ENCODE data around the gene HTR6.

HTR6 gene

GRCh38 chr1:19656780-19657466 is 7.8 kb upstream of the HTR6 start:
- Histone ChIP-seq H3K9ac (ENCODE audit: low read depth, low read length) (no peak overlapping the region), H3K9me3 (ENCODE audit: control insufficient read depth, insufficient read depth, low read length) (no peaks in the 10 kb centered on the region), H3K36me3 (ENCODE audit: insufficient read depth, low read length) (no peaks in the 10 kb centered on the region), H3K4me1 (ENCODE audit: insufficient read depth, low read length) (no peaks in the 10 kb centered on the region; the same call in 1 of the 2 replicates)

DNA sequence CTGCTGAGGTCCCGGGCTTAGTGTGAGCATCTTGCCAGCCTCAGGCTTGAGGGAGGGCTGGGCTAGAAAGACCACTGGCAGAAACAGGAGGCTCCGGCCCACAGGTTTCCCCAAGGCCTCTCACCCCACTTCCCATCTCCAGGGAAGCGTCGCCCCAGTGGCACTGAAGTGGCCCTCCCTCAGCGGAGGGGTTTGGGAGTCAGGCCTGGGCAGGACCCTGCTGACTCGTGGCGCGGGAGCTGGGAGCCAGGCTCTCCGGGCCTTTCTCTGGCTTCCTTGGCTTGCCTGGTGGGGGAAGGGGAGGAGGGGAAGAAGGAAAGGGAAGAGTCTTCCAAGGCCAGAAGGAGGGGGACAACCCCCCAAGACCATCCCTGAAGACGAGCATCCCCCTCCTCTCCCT is 7.2 kb upstream of the HTR6 start:
- Histone ChIP-seq H3K36me3 (ENCODE audit: insufficient read depth, low read length) (no peaks in the 10 kb centered on the region), H3K9me3 (ENCODE audit: control insufficient read depth, insufficient read depth, low read length) (no peaks in the 10 kb centered on the region), H3K4me1 (ENCODE audit: insufficient read depth, low read length) (no peaks in the 10 kb centered on the region; the same call in 1 of the 2 replicates), H3K9ac (ENCODE audit: low read depth, low read length) (no peak overlapping the region)

- Histone ChIP-seq H3K36me3 (ENCODE audit: insufficient read depth, low read length) (no peaks in the 10 kb centered on the region), H3K9ac (ENCODE audit: low read depth, low read length) (no peak overlapping the region), H3K4me1 (ENCODE audit: insufficient read depth, low read length) (no peaks in the 10 kb centered on the region; the same call in 1 of the 2 replicates), H3K9me3 (ENCODE audit: control insufficient read depth, insufficient read depth, low read length) (no peaks in the 10 kb centered on the region)
Observed at GRCh38 chr1:19658186-19658585, 6.5 kb upstream of the HTR6 start.

GRCh38 chr1:19661721-19662228 is 2.9 kb upstream of the HTR6 start:
- Histone ChIP-seq H3K36me3 (ENCODE audit: insufficient read depth, low read length) (no peaks in the 10 kb centered on the region), H3K4me1 (ENCODE audit: insufficient read depth, low read length) (no peaks in the 10 kb centered on the region), H3K9me3 (ENCODE audit: control insufficient read depth, insufficient read depth, low read length) (no peaks in the 10 kb centered on the region), H3K9ac (ENCODE audit: low read depth, low read length) (no peak overlapping the region)

- Histone ChIP-seq H3K36me3 (ENCODE audit: insufficient read depth, low read length) (no peaks in the 10 kb centered on the region), H3K9me3 (ENCODE audit: control insufficient read depth, insufficient read depth, low read length) (no peaks in the 10 kb centered on the region), H3K4me1 (ENCODE audit: insufficient read depth, low read length) (no peaks in the 10 kb centered on the region), H3K9ac (ENCODE audit: low read depth, low read length) (no peak overlapping the region)
Observed at GRCh38 chr1:19662313-19662712, 2.4 kb upstream of the HTR6 start.

GRCh38 chr1:19665186-19665495 is 466 bp downstream of the HTR6 start:
- no peaks in the 10 kb centered on the region for H3K36me3 ChIP-seq (ENCODE audit: insufficient read depth, low read length)
- no peaks in the 10 kb centered on the region for H3K4me1 ChIP-seq (ENCODE audit: insufficient read depth, low read length)
- peak overlapping the region; percentile 59 for H3K9ac ChIP-seq (ENCODE audit: low read depth, low read length)
- no peaks in the 10 kb centered on the region for H3K9me3 ChIP-seq (ENCODE audit: control insufficient read depth, insufficient read depth, low read length)

GRCh38 chr1:19665496-19666465 is 1.1 kb downstream of the HTR6 start:
- Histone ChIP-seq H3K36me3 (ENCODE audit: insufficient read depth, low read length) (no peaks in the 10 kb centered on the region), H3K9me3 (ENCODE audit: control insufficient read depth, insufficient read depth, low read length) (no peaks in the 10 kb centered on the region), H3K4me1 (ENCODE audit: insufficient read depth, low read length) (no peaks in the 10 kb centered on the region), H3K9ac (ENCODE audit: low read depth, low read length) (peak overlapping the region; percentile 59; the same call in 1 of the 2 replicates)

- no peaks in the 10 kb centered on the region for H3K36me3 ChIP-seq (ENCODE audit: insufficient read depth, low read length)
- H3K4me1 ChIP-seq (ENCODE audit: insufficient read depth, low read length) = no peaks in the 10 kb centered on the region
- H3K9ac ChIP-seq (ENCODE audit: low read depth, low read length) = no peak overlapping the region
- H3K9me3 ChIP-seq (ENCODE audit: control insufficient read depth, insufficient read depth, low read length) = no peaks in the 10 kb centered on the region
Observed at GRCh38 chr1:19668888-19669287, 4.2 kb downstream of the HTR6 start.

GRCh38 chr1:19670787-19671186 is 6.1 kb downstream of the HTR6 start:
- Histone ChIP-seq H3K9ac (ENCODE audit: low read depth, low read length) (no peak overlapping the region), H3K36me3 (ENCODE audit: insufficient read depth, low read length) (no peaks in the 10 kb centered on the region), H3K9me3 (ENCODE audit: control insufficient read depth, insufficient read depth, low read length) (no peaks in the 10 kb centered on the region), H3K4me1 (ENCODE audit: insufficient read depth, low read length) (no peaks in the 10 kb centered on the region)

DNA sequence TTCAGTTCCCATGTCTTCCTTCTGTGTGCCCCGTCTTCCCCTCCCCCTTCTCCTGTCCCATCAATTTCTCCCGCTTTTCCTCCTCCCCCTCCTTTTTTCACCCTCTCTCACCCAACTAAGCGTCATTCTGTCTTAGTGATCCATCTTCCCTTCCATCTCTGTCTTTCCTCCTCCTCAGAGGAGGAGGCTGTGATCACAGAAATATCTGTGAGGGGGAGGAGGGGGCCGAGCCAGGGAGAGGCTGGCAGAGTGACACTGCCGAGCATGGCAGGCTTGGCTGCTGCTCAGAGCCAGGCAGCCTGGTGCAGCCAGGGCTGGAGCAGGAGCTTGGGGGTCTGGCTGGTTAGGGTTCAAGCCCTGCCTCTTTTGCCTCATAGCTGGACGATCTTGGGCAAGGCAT is 7.6 kb downstream of the HTR6 start:
- H3K36me3 ChIP-seq (ENCODE audit: insufficient read depth, low read length) = no peaks in the 10 kb centered on the region
- H3K4me1 ChIP-seq (ENCODE audit: insufficient read depth, low read length) = no peaks in the 10 kb centered on the region
- H3K9me3 ChIP-seq (ENCODE audit: control insufficient read depth, insufficient read depth, low read length) = no peaks in the 10 kb centered on the region
- no peak overlapping the region for H3K9ac ChIP-seq (ENCODE audit: low read depth, low read length)

- H3K4me1 ChIP-seq (ENCODE audit: insufficient read depth, low read length) = no peaks in the 10 kb centered on the region
- no peak overlapping the region for H3K9ac ChIP-seq (ENCODE audit: low read depth, low read length)
- H3K9me3 ChIP-seq (ENCODE audit: control insufficient read depth, insufficient read depth, low read length) = no peaks in the 10 kb centered on the region
- H3K36me3 ChIP-seq (ENCODE audit: insufficient read depth, low read length) = no peaks in the 10 kb centered on the region
Observed at GRCh38 chr1:19675797-19676196, 11.1 kb downstream of the HTR6 start.

GRCh38 chr1:19676438-19676922 is 11.8 kb downstream of the HTR6 start:
- H3K9ac ChIP-seq (ENCODE audit: low read depth, low read length) = no peak overlapping the region
- no peaks in the 10 kb centered on the region for H3K36me3 ChIP-seq (ENCODE audit: insufficient read depth, low read length)
- no peaks in the 10 kb centered on the region for H3K9me3 ChIP-seq (ENCODE audit: control insufficient read depth, insufficient read depth, low read length)
- no peaks in the 10 kb centered on the region for H3K4me1 ChIP-seq (ENCODE audit: insufficient read depth, low read length)

DNA sequence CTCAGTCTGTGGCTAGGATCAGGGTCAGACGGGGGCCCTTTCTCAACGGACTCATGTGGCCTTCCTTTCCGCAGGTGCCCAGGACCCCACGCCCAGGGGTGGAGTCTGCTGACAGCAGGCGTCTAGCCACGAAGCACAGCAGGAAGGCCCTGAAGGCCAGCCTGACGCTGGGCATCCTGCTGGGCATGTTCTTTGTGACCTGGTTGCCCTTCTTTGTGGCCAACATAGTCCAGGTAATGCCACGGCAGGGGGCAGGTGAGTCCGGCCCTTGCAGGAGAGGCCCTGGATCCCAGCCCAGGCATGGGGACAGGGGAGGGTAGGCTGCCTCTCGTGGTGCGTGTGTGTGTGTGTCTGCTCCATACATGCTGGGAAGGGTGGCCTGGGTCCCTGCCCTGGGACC is 13.8 kb downstream of the HTR6 start:
- Histone ChIP-seq H3K36me3 (ENCODE audit: insufficient read depth, low read length) (no peaks in the 10 kb centered on the region), H3K9me3 (ENCODE audit: control insufficient read depth, insufficient read depth, low read length) (no peaks in the 10 kb centered on the region), H3K4me1 (ENCODE audit: insufficient read depth, low read length) (no peaks in the 10 kb centered on the region), H3K9ac (ENCODE audit: low read depth, low read length) (no peak overlapping the region)

DNA sequence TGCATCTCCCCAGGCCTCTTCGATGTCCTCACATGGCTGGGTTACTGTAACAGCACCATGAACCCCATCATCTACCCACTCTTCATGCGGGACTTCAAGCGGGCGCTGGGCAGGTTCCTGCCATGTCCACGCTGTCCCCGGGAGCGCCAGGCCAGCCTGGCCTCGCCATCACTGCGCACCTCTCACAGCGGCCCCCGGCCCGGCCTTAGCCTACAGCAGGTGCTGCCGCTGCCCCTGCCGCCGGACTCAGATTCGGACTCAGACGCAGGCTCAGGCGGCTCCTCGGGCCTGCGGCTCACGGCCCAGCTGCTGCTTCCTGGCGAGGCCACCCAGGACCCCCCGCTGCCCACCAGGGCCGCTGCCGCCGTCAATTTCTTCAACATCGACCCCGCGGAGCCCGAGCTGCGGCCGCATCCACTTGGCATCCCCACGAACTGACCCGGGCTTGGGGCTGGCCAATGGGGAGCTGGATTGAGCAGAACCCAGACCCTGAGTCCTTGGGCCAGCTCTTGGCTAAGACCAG is 14.3 kb downstream of the HTR6 start:
- Histone ChIP-seq H3K4me1 (ENCODE audit: insufficient read depth, low read length) (no peaks in the 10 kb centered on the region), H3K9ac (ENCODE audit: low read depth, low read length) (no peak overlapping the region), H3K9me3 (ENCODE audit: control insufficient read depth, insufficient read depth, low read length) (no peaks in the 10 kb centered on the region), H3K36me3 (ENCODE audit: insufficient read depth, low read length) (no peaks in the 10 kb centered on the region)

Data from ES-I3 (cell line).